ENCODE results near the gene TRIM8. TPM values are rescaled to one million over a fixed set of nuclear protein-coding genes. Genes with fewer than 3 reads are reported as not detected.

TRIM8 gene
- total and polyA plus RNA-seq, 2 of the 8 experiments (the other 6 are each of a cell fraction or from before 2014, with no cell fraction given) = 24.9 to 38.8 TPM

DNA sequence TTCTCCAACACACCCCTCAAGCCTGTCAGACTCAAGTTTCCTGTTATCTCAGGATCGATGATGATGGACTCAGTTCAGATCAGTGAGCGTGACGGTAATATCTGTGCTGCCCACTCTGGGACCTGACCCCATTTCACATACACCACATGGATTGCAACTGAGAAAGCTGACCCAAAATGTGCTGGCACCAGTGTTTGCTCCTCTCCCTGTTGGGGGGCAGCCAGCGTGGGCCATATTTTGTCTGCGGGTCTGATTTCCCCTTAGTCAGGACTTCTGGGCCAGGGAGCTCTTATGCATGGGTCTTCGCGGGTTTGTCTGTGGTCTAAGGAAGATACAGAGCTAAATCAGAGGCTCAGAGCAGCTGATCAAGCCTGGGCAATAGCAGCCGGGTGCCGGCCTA is 42.6 kb upstream of the TRIM8 start:
- no peak for FAIRE-seq
- Histone ChIP-seq H3K9me3 (ENCODE audit: insufficient read depth in 2 of 2, low read depth in 1 of 2, low read length in 1 of 2) (no peaks in the 10 kb centered on the region), H2BK5ac (ENCODE audit: low read depth, low read length) (no peak overlapping the region), H2AK5ac (ENCODE audit: low read depth, low read length) (no peak overlapping the region), H4K91ac (replicated peaks; ENCODE audit: insufficient read length, low read length) (no peak overlapping the region), H4K20me1 (replicated peaks in 1 of 2; ENCODE audit: control insufficient read depth in 1 of 2, insufficient read depth in 2 of 2, low read length in 2 of 2) (peaks cover 0 to 1% of the 10 kb centered on the region in 2 experiments), H2BK120ac (replicated peaks; ENCODE audit: low read depth, low read length) (no peak overlapping the region), H3K4me2 (ENCODE audit: insufficient read depth in 1 of 2, low read depth in 2 of 2, low read length in 2 of 2) (no peak overlapping the region), H3K36me3 (ENCODE audit: control insufficient read depth in 2 of 4, insufficient read depth in 4 of 4, low read length in 3 of 4) (no peaks in the 10 kb centered on the region), H3K79me2 (ENCODE audit: control insufficient read depth in 1 of 2, insufficient read depth in 2 of 2, low read length in 2 of 2) (no peaks in the 10 kb centered on the region), H3K27ac (ENCODE audit: low read depth, low read length) (no peak overlapping the region), H3K23ac (ENCODE audit: insufficient read length) (no peak overlapping the region), H2BK20ac (ENCODE audit: low read length) (no peak overlapping the region), H4K5ac (ENCODE audit: insufficient read length, low read depth, low read length) (no peak overlapping the region), H3K27me3 (replicated peaks in 1 of 4; ENCODE audit: control insufficient read depth in 3 of 4, extremely low read depth in 1 of 4, insufficient read depth in 3 of 4, low read length in 3 of 4) (no peaks in the 10 kb centered on the region), H3K56ac (replicated peaks; ENCODE audit: insufficient read length, low read depth, low read length) (no peak overlapping the region), H2AFZ (ENCODE audit: low read length) (no peak overlapping the region), H2BK12ac (ENCODE audit: low read depth, low read length) (no peak overlapping the region), H3K4me3 (ENCODE audit: extremely low read depth in 1 of 4, insufficient read depth in 2 of 4, low read depth in 3 of 4, low read length in 4 of 4) (no peak overlapping the region), H3K18ac (ENCODE audit: extremely low read depth, low read length) (no peak overlapping the region), H2BK15ac (ENCODE audit: low read length) (no peak overlapping the region), H3K4ac (replicated peaks; ENCODE audit: insufficient read length, low read depth, low read length) (no peak overlapping the region), H3K23me2 (ENCODE audit: low read depth, low read length) (no peaks in the 10 kb centered on the region), H3K14ac (ENCODE audit: insufficient read length) (no peak overlapping the region), H3K79me1 (ENCODE audit: low read depth, low read length) (no peaks in the 10 kb centered on the region), H3K4me1 (replicated peaks in 1 of 4; ENCODE audit: control insufficient read depth in 3 of 4, insufficient read depth in 4 of 4, low read length in 3 of 4) (no peaks in the 10 kb centered on the region), H3K9ac (replicated peaks in 1 of 4; ENCODE audit: extremely low read depth in 1 of 4, low read depth in 3 of 4, low read length in 3 of 4) (no peak overlapping the region), H4K8ac (ENCODE audit: extremely low read depth, insufficient read depth, low read length) (no peak overlapping the region)
- WGBS, 2 experiments (ENCODE audit: extremely low coverage in 1 of 2, insufficient coverage in 1 of 2, insufficient read length in 1 of 2, insufficient replicate concordance in 2 of 2, low coverage in 1 of 2, low lambda C conversion rate in 2 of 2, missing lambda C conversion rate in 1 of 2) = 97% methylated on average over 9 of the region's 9 CpGs; no CpG with 5 or more reads in 1 of the 2 experiments
- POLR2A ChIA-PET (ENCODE audit: partially characterized antibody) = interaction anchor here (0.6 to 0.8 kb wide), 2 partner anchors 52 to 145 kb away, joined by 3 to 4 read pairs; no protein-coding TSS in a partner anchor
- CTCF ChIA-PET (ENCODE audit: partially characterized antibody) = interaction anchor here (0.7 to 2.3 kb wide), 9 partner anchors 9 to 188 kb away, joined by 3 to 10 read pairs (median 4); no protein-coding TSS in a partner anchor
- no peak for DNase-seq (ENCODE audit: low read depth in 1 of 2, low spot score in 2 of 2)
- TF ChIP-seq EP300 (IDR thresholded peaks at IDR 0.05; ENCODE audit: borderline replicate concordance in 1 of 2, low read depth in 2 of 2, low read length in 2 of 2) (no peak), SUZ12 (IDR thresholded peaks at IDR 0.05; ENCODE audit: low read length) (no peak), POLR2A (IDR thresholded peaks at IDR 0.05; ENCODE audit: control extremely low read depth in 1 of 2, low read depth in 2 of 2, low read length in 2 of 2) (no peak)
